Measurements from ENCODE around the gene DOK7. TPM values are rescaled to one million over a fixed set of nuclear protein-coding genes. Genes with fewer than 3 reads are reported as not detected.

DOK7 gene
- total RNA-seq, 2 experiments from 2014 or later: not detected

DNA sequence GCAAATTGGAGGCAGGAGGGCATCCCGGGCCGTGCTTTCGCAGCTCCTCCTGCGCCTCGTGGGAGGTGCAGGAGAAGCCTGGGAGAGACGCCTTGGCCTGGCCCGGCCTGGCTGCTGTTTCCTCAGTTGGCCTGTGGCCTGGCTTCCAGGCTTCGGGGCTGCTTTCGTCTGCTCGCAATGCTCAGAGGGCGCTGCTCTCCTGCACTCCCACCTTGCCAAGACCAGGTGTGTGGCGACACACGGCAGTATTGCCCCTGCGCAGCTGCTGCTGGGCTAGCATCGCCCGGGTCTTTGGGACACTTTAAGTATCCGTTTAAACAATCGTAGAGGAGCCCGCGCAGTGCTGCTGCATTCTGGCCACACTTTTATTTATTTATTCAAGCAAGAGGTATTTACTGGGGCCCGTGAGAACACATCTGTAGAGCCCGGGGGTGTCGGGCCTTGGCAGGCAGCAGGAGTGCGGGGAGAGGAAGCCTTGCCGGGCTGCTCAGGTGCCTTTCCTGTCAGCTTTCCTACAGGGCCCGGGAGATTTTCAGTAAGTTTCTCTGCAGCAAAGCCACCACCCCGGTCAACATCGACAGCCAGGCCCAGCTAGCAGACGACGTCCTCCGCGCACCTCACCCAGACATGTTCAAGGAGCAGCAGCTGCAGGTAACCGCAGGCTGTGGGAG, 47.5 kb upstream of the DOK7 start:
- Histone ChIP-seq H3K27me3 (ENCODE audit: control insufficient read depth in 1 of 2, insufficient read depth in 2 of 2, low read length in 2 of 2) (no peaks in the 10 kb centered on the region), H3K36me3 (ENCODE audit: insufficient read depth, low read length) (no peaks in the 10 kb centered on the region), H3K4me3 (ENCODE audit: low read length) (no peak overlapping the region), H3K9me3 (ENCODE audit: control insufficient read depth in 1 of 2, insufficient read depth in 1 of 2, low read length in 2 of 2) (no peaks in the 10 kb centered on the region), H3K4me1 (ENCODE audit: insufficient read depth, low read length) (no peaks in the 10 kb centered on the region), H3K27ac (ENCODE audit: low read depth in 1 of 2, low read length in 2 of 2) (no peak overlapping the region)
- peaks cover 11% of the 10 kb centered on the region for H3K36me3 Mint-ChIP-seq (ENCODE audit: low read depth)
- DNase-seq: no peak
- H3K4me1 Mint-ChIP-seq (ENCODE audit: low read depth): no peaks in the 10 kb centered on the region
- intact Hi-C loops (cut with DNase I, micrococcal nuclease): no loop called here
- ATAC-seq (ENCODE audit: poor library complexity): no peak
- TF ChIP-seq, protein P1, sequence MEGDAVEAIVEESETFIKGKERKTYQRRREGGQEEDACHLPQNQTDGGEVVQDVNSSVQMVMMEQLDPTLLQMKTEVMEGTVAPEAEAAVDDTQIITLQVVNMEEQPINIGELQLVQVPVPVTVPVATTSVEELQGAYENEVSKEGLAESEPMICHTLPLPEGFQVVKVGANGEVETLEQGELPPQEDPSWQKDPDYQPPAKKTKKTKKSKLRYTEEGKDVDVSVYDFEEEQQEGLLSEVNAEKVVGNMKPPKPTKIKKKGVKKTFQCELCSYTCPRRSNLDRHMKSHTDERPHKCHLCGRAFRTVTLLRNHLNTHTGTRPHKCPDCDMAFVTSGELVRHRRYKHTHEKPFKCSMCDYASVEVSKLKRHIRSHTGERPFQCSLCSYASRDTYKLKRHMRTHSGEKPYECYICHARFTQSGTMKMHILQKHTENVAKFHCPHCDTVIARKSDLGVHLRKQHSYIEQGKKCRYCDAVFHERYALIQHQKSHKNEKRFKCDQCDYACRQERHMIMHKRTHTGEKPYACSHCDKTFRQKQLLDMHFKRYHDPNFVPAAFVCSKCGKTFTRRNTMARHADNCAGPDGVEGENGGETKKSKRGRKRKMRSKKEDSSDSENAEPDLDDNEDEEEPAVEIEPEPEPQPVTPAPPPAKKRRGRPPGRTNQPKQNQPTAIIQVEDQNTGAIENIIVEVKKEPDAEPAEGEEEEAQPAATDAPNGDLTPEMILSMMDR (IDR thresholded peaks at IDR 0.05): no peak
- no peaks in the 10 kb centered on the region for H3K27me3 Mint-ChIP-seq
- H3K9me3 Mint-ChIP-seq: no peaks in the 10 kb centered on the region
- no peak overlapping the region for H3K27ac Mint-ChIP-seq
- ChIA-PET CTCF (no interaction called here), POLR2A (no interaction called here)
- no peak overlapping the region for H3K4me3 Mint-ChIP-seq

DNA sequence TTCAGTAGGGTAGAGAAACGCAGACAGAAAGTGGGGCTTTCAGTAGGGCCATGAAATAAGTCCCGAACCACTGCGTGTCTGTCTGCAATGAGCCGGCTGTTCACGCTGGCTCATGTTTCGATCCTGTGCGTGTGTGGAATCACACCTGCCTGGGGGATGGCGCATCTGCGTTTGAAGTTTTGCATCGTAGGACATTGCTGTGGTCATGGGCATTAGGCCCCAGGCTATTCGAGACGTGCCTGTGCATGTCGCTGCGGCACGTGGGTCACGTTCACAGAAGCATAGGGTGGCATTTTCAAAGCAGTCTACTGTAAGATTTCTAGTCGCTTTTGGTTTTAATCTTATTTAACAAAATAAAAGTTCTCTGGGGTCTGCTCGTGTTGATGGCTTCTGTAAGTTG, 46.8 kb upstream of the DOK7 start:
- intact Hi-C loops (cut with DNase I, micrococcal nuclease): no loop called here
- Mint-ChIP-seq H3K27me3 (no peaks in the 10 kb centered on the region), H3K4me3 (no peak overlapping the region), H3K9me3 (no peaks in the 10 kb centered on the region), H3K4me1 (ENCODE audit: low read depth) (no peaks in the 10 kb centered on the region), H3K27ac (no peak overlapping the region), H3K36me3 (ENCODE audit: low read depth) (peaks cover 11% of the 10 kb centered on the region)
- Histone ChIP-seq H3K27ac (ENCODE audit: low read depth in 1 of 2, low read length in 2 of 2) (no peak overlapping the region), H3K9me3 (ENCODE audit: control insufficient read depth in 1 of 2, insufficient read depth in 1 of 2, low read length in 2 of 2) (no peaks in the 10 kb centered on the region), H3K27me3 (ENCODE audit: control insufficient read depth in 1 of 2, insufficient read depth in 2 of 2, low read length in 2 of 2) (no peaks in the 10 kb centered on the region), H3K4me3 (ENCODE audit: low read length) (no peak overlapping the region), H3K4me1 (ENCODE audit: insufficient read depth, low read length) (no peaks in the 10 kb centered on the region), H3K36me3 (ENCODE audit: insufficient read depth, low read length) (no peaks in the 10 kb centered on the region)
- TF ChIP-seq, protein P1 (IDR thresholded peaks at IDR 0.05): no peak
- ChIA-PET POLR2A (no interaction called here), CTCF (no interaction called here)
- DNase-seq: no peak
- no peak for ATAC-seq (ENCODE audit: poor library complexity)

DNA sequence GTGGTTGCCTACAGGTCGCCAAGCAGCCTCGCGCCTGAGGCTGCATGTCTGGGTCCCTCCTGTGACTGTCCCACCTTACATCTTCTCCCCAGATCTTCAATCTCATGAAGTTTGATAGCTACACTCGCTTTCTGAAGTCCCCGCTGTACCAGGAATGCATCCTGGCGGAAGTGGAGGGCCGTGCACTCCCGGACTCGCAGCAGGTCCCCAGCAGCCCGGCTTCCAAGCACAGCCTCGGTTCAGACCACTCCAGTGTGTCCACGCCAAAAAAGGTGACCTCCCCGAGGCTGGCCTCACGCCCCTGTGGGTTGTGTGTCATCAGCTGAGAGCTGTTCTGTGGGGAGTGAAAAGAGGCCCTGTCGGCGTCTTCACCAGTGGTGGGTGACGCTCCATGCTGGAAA, 46.3 kb upstream of the DOK7 start:
- no peaks in the 10 kb centered on the region for H3K27me3 Mint-ChIP-seq
- Histone ChIP-seq H3K4me1 (ENCODE audit: insufficient read depth, low read length) (no peaks in the 10 kb centered on the region), H3K27me3 (ENCODE audit: control insufficient read depth in 1 of 2, insufficient read depth in 2 of 2, low read length in 2 of 2) (no peaks in the 10 kb centered on the region), H3K9me3 (ENCODE audit: control insufficient read depth in 1 of 2, insufficient read depth in 1 of 2, low read length in 2 of 2) (no peaks in the 10 kb centered on the region), H3K36me3 (ENCODE audit: insufficient read depth, low read length) (no peaks in the 10 kb centered on the region), H3K27ac (ENCODE audit: low read depth in 1 of 2, low read length in 2 of 2) (no peak overlapping the region), H3K4me3 (ENCODE audit: low read length) (no peak overlapping the region)
- intact Hi-C loops (cut with DNase I, micrococcal nuclease): no loop called here
- ChIA-PET POLR2A (no interaction called here), CTCF (no interaction called here)
- H3K9me3 Mint-ChIP-seq: no peaks in the 10 kb centered on the region
- H3K4me3 Mint-ChIP-seq: no peak overlapping the region
- no peaks in the 10 kb centered on the region for H3K4me1 Mint-ChIP-seq (ENCODE audit: low read depth)
- peaks cover 11% of the 10 kb centered on the region for H3K36me3 Mint-ChIP-seq (ENCODE audit: low read depth)
- H3K27ac Mint-ChIP-seq: no peak overlapping the region
- TF ChIP-seq, protein P1 (IDR thresholded peaks at IDR 0.05): no peak
- DNase-seq (no peak), ATAC-seq (ENCODE audit: poor library complexity) (no peak)

Measured in CD4-positive, alpha-beta T cell (primary cell).